Inflammatory macrophage (primary cell): ENCODE data around the gene CDK5RAP3.

Experiments
- DNase-seq, 2 donors: peaks; one replicate each; pipeline ENCODE4 v3.0.0-alpha.2; 2020 to 2022

CDK5RAP3 gene

DNA sequence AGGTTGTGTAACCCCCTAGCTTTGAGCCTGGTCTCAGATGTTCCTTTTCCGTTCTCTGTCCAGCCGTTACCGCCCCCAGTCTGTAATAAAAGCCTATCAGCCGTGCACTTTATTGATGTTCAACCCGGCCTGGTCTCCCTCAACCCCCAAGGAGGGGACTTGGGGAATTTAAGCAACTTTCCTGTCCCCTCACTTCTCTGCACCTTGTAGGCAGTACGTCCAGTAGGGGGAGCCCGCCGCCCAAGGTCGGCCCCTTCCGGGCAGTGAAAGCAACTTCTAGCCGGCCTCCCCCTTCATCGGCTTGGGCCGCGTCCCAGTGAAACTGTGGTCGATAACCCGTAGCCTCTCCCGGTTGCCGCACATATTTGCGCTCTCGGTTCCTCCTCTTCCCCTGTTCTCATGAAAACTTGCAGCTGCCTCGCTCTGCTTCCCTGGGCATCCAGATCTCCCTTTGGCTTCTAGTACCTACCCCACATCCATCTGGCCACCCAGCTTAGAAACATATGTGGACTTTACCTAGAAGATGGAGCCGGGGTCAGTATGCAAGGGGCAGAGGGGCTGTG is 21.6 kb upstream of the CDK5RAP3 start:
- peak; percentile 68 to 75 for DNase-seq

DNA sequence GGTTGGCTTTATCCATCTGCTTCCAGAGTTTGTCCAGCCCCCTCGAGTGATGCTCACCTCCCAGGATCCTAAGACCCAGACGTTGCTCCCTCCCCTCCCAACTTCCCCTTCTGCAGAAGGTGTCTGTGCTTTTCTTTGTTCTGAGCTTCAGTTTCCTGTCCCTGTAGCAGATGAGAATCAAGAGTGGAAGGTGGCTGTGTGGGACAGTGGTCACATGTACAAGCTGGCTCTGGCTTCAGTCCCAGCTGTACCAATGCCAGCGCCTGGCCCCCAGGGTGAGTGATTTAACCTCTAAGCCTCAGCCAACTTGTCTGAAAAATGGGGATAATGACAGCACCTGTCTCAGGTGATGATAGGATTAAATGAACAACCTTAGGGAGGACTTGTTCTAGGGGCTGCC is 21.0 kb upstream of the CDK5RAP3 start:
- no peak for DNase-seq

DNA sequence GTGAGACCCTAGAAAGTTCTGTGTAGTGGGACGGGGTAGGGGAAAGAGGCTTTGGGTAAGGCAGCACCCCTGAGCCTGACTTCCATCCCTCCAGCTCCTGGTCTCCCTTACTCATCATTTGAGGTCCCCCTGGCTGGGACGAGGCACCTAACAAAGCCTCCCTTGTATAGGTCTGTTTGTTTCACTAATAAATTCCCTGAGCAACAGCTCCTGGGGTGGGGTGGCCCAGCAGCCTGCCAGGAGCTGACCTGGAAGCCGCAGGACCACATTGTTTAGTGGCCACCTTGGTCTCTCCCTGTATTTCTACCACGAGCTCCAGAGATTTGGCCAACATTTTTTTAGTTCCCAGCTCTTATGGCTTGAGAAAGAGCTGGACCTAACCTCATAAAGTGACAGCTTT is 20.5 kb upstream of the CDK5RAP3 start:
- DNase-seq, result no peak

DNA sequence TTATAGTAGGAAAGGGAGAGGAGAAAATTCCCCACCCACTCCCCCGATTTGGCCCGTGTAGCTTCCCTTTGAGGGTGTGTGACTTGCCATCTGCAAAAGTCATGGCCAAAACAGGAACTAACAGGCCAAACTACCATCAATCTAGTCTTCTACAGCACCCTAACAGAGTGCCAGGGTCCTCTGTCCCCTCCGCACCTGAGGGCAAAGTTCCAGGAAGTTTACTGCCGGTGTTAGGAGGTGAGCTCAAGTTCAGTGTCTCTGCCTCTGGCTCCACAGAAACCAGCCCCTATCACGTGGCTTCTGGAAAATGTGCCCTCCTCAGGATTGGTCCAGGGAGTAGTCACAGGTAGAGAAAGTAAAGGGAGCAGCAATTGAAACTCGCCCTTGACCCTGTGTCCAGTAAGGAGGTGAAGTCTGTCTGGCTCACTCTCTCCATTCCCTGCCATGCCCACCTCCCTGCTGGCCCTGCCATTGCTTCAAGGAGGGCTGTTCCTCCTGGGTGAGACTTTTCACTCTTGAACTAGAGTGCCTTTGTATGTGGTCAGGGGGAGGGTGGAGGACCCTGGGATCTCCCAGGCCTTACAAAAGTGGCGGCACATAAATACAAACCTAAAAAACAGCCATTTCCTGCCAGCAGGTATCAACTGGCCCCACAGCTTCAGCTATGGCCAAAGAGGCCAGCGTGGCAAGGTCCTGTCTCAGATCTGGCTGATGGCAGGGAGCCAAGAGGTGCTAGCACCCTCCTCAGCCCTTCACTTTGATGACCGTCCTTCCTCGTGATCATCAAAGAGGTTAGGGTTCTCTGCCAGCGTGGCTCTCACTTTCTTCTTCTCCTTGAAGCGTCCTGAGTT is 18.5 kb upstream of the CDK5RAP3 start:
- peak; percentile 40 to 77 for DNase-seq

DNA sequence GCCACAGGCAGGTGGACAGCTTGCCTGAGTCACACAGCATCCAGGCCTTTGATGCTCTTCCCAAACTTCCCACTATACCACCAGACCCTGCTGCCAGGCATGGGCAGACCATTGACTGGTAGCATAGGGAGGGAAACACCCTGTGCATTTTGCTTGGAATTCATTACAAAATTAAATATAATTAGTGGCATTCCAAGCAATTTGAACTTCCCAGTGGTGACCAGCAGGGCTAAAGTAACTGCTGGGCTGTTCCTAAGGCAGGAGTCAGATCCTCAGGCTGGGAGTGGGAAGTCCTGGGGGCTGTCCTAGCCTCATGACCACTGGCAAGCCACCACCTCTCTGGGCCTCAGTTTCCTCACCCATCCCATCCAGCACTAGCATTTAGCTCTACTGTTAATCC is 17.0 kb upstream of the CDK5RAP3 start:
- DNase-seq, result no peak

DNA sequence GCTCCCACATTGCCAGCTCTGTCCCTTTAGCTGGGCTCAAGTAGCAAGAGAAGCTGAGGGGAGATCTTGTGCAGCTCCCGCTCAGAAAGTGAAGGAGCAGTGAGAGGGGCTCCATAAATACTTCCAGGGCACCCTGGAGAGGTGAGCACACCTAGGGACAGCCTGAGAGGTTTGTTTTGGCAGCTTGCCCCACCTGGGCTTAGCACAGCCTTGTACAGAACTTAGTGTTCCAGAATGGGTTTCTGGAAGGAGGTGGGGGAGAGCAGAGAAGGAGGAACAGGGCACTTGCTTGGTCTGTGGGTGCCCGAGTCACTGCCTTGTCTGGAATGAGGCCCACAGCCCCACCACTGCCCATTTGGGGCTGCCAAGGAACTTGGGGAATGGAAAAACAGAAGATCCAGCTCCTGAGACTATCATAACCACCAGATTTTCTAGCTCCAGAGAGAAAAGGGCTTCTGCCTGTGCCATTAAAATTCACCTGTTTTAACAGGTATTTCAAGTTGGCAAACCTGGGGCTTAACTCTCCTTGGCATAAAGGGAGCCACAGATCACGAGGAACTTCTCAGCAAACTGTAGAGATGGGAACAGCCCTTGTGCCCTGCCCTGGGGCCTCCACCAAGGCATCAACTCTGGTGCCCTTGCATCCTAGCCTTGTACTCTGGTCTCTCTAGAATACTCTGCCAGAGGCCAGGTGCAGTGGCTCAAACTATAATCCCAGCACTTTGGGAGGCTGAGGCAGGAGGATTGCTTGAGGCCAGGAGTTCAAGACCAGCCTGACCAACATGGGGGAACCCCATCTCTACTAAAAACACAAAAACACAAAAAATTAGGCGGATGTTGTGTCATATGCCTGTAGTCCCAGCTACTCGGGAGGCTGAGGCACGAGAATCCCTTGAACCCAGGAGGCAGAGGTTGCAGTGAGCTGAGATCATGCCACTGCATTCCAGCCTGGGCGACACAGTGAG is 15.1 kb upstream of the CDK5RAP3 start:
- DNase-seq, result no peak

DNA sequence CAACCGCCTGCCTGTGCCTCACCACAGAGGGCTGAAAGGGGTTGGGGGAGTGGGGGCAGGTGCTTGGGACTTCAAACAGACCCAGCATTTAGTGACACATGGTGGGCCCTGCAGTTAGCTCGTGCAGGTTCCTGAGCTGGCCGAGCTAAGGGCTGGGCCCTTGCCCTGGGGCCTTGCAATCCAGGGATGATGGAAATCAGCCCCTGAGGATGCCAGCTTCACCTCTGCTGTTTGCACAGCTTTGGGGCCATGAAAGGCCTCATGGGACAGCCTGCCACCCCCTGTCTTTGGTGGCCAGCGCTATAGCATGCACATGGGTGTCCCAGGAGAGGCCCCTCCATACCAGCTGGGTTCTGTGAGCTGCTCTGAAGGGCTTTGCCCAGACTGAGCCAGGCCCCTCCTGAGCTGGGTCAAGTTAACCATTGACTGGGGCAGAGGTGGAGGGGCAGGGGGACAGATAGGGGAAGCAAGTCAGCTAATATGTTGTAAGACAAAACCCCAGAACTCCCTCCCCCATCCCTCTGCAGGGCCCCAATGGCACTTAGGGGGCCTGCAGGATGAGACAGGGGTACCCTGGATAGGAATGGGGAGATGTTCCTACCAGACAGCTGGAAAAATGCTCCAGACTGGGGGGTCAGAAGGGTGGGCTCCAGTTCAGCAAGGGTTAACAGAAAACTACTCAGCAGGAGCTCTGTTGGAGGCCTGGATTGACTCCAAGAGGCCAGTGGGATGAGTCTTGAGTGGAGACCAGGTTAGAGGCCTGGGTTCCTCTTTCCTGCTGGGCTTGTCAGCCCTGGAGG is 13.9 kb upstream of the CDK5RAP3 start:
- DNase-seq, result no peak

DNA sequence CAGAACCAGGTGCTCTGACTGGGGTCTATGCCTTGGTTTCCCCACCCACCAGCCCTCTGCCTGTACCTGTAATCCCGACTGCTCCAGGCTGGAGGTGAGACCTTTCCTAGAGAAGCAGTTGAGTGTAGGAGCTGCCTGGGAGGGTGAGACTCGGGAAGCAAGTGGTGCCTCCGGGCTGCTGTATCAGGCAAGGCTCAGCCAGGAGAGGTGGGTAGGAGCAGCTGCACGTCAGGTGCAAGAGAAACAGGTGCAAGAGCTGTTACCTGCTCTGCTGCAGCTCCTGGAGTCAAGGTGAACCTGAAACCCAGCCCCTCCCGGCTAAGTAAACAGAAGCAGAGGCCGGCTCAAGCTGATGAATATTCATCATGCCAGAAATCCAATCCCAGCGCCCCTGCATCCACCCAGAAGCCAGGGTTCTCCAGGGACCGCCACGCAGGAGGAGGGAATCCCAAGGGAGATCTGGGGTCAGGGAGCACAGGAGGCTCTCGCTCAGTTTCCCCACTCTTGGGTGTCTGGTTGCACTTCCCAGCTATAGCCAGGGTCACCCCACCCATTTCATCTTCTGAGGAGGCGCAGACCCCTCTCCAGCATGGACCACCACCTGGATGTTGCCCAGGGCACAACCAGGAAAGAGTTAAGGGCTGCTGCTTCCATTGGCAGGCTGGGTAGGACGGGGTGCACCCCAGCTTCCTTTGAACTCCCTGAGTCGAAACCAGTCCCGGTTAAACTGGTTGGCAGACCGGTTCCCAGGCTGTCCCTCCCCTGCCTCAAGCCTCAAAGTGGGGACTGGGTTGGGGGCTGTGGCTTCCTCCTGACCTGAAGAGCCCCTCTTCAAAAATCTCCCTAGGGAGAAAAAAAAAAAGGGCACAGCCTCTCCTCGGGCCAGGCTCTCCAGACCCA is 13.1 kb upstream of the CDK5RAP3 start, which contains the start of gene PRR15L:
Gene PRR15L (minus strand): TSS at position 293 of the 900 bp plus-strand sequence. CDS start 4,649 bp downstream, outside the sequence.
- DNase-seq, result no peak

DNA sequence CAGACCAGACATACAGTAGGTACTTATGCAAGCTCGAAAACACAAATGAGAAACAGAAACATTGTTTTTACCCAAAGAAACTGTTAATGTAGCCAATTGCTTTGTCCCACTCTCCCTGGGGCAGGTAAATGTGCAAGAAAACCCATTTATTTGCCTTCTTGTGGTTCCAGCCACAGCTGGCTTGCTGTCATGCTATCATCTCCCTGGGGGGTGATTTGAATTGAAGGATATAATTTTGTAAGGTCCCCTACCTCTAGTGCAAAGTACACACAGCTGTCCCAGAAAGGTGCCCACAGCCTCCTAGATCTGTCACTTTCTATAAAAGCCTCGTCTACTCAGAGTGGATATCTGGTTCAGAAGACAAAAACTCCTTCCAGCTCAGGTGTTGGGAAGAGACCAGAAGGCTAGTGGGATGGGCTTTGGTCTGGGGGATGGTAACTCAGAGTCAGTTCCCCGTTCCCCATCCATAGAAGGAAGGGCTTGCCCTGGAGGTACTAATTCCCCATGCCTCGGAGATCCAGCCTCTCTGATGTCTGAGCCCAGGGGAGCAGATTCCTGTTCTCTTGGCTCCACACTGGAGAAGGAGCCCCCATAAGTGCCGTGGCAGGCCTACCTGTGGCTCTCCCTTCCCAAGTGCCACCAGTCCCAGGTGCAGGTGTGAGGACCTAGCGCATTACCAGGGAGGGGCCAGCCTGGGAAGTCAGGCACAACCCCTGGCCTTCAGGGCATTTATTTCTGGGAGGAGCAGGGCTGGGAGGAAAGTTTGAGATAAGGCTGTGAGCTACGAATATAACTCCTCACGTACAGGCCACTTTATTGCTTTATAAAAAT is 10.9 kb upstream of the CDK5RAP3 start:
- DNase-seq, result no peak

DNA sequence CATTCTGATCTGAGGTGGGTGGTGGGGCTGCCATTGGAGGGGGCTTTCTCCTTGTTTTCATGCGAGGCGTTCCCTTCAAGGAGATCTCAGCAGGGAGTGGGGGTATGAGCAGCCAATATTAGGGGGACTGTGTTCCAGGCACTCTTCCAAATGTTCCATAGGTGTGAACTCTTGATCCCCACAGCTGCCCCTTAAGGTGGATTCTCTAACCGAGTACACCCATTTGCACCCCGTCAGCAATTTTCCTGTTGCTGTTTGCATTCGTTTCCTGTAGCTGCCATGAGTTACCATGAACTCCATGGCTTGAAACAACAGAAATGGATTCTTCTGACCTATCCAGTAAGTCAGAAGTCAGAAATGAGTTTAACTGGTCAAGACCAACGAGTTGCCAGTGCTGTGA is 9.5 kb upstream of the CDK5RAP3 start:
- no peak for DNase-seq

DNA sequence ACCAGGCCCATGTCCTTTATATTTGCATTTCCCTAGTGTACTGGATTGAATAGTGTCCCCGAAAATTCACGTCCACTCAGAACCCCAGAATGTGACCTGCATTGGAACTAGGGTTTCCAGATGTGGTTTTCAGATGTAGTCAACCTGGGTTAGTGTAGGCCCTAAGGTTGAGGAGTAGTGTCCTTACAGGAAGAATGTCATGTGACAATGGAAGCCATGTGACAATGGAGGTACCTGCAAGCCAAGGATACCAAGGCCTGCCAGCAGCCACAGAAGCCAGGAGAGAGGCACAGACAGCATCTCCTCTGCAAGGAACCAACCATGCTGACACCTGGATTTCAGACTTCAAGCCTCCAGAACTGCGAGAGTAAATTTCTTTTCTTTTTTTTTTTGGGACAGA is 8.0 kb upstream of the CDK5RAP3 start:
- DNase-seq, result no peak

DNA sequence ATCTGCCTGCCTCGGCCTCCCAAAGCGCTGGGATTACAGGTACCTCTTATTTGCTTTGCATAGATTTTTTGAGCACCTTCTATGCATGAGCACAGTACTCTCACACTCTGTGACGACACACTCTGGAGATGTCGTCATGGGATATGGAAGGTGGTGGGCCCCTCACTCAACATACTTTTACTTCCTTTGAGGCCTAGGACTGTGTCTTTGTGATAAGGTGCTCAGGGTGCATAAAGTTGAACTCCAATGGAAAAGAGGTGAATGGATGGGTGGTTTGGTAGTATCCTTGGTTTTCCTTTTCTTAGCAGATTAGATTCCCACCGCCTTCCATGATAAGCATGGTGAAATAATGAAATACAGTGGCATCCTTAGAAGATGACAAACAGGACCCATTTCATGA is 6.1 kb upstream of the CDK5RAP3 start:
- DNase-seq, result no peak

DNA sequence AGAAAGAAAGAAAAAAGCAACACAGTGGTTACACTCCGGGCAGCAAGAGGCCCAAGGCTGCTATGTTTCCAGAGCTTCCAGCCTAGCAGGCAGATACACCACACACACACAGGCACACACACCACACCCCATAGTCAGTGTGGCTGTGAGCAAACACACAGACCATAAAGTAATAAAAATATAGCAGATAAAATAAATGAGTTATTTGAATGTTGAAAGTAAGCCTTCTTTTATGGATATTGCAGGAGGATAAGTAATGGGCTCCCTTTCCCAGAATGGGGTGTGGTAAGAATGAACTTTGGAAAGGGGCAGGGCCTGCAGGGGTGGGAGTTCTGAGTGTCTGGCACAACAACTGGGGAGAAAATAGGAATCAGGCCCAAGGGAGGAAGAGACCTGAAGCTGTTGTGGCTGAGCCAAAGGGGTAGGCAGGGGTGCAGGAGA is 4.8 kb upstream of the CDK5RAP3 start:
- DNase-seq, result no peak

DNA sequence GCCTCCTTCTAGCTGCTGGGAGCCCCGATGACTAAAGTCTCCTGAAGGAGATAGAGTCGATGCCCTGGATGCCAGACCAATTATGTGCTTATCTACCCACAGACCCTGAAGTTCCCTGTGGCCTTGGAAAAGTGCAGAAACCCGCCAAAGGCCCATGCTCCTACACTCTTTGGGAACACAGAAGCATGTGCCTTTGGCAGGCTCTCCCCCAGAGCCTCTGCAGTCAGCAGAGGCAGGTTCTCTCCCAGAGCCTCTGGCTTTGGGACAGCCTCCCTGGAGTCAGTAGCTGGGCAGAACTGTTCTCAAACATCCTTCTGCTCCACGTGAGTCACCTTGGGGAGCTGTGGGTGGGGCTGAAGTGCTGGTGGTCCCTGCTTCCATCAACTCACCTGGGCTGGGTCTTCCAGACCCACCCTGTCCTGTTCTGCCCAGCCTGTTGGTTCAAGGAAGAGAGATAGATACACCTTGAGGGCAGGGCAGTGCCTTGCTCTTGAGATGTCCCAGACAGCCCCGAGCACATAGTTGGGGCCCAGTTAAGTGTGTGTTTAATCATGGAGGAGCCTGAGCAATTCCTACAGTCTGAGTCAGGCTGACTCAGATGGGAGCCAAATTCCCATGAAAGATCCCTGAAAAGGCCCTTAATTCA is 3.2 kb upstream of the CDK5RAP3 start:
- DNase-seq, result no peak

DNA sequence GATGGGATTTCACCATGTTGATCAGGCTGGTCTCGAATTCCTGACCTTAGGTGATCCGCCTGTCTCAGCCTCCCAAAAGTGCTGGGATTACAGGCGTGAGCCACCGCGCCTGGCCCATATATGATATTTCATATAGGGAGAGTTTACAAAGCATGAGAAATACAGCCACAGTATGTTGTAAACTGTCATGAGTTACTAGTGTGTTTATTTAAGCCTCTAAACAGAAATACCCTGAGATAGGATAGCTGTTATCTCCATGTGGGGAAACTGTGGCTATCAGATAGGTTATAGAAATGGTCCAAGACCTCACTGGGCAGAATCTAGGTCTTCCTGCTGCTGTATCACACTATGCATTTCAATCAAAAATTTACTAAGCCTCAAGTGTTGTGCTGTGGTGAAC is 2.1 kb upstream of the CDK5RAP3 start:
- no peak for DNase-seq

DNA sequence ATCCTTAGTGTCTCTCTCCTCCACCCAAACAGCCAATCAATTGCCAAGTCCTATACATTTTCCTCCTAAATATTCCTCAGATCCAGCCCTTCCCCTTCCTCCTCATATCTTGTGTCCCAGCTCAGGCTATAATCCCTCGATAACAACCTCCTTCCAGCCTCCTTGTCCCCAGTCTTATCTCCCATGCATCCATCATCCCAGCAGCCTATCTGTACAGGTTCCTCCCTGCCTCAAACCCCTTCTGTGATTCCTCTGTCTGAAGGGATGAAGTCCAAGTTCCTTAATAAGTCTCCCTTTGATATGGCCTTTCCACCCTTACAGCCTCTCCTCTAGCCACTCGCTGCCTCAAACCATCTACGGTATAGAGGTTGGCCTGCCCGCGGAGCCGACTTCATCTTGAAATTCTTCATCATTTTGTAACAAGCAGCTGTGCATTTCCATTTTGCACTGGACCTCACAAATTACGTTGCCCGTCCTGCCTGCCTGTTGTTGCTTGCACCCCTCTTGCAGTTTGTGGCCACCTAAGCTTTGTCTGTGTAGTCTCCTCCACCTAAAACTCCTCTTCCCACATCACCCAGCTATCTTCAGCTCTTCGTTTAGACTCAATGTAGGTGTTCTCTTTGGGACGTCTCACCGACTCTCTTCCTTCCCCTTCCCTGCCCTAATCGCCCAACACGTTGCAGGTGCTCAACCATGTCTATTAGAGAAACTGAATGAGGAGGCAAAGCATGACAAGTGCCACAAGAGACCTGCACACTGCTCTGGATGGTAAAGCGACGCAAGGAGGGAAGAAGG is 786 bp upstream of the CDK5RAP3 start:
- no peak for DNase-seq

DNA sequence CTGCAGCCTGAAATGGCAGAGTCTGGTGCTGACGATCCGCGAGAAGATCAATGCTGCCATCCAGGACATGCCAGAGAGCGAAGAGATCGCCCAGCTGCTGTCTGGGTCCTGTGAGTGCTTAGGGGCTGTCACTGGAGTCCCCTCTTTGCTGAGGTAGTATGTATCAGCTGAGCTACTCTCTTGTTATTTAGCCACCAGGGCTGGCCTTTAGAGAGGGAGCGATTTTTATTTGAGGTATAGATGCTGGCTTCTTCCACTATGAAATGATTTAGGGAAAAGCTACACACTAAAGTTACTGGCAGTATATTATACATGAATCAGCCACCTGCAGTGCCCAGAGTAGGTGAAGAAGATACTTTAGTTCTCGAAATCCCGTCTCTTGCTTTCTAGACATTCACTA is 2.6 kb downstream of the CDK5RAP3 start:
- DNase-seq, result no peak

DNA sequence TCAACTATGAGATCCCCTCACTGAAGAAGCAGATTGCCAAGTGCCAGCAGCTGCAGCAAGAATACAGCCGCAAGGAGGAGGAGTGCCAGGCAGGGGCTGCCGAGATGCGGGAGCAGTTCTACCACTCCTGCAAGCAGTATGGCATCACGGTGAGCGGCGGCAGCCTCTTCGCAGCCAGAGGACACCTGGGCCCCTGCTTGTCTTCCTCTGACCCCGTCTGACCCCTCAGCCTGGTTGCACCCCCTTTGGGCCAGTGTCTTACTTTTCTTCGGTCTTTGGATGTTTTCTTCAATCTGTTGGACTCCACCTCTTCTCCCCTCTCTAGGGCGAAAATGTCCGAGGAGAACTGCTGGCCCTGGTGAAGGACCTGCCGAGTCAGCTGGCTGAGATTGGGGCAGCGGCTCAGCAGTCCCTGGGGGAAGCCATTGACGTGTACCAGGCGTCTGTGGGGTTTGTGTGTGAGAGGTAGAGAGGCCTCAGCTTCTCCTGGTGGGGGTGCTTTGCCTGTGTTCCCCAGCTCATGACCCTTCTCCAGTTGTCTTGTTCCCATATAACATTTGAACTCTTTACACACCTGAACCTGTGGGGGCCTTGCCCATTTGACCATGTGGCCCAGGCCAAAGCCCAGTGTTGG is 4.4 kb downstream of the CDK5RAP3 start:
- DNase-seq, result no peak
